HG03558 (cell line): Measurements from ENCODE around the gene ARHGAP24.

Experiments
- ATAC-seq: cut with Tn5 transposase; IDR thresholded peaks from one replicate; pipeline ENCODE4 v1.9.1; 2021; ENCODE audit warnings: moderate number of reproducible peaks; ENCODE audit not compliant: unreplicated experiment; ENCODE audit errors: extremely low read depth

ARHGAP24 gene

GRCh38 chr4:85725721-85726170 is 250.8 kb downstream of the ARHGAP24 start:
- ATAC-seq: peak; percentile 64

GRCh38 chr4:85726555-85726954 is 251.6 kb downstream of the ARHGAP24 start:
- ATAC-seq: no peak

- ATAC-seq: no peak
Measured at GRCh38 chr4:85728464-85728863, 253.5 kb downstream of the ARHGAP24 start.

- ATAC-seq: peak; percentile 52
Measured at GRCh38 chr4:85732124-85732523, 257.2 kb downstream of the ARHGAP24 start.

- ATAC-seq: no peak
Measured at GRCh38 chr4:85733798-85734197, 258.8 kb downstream of the ARHGAP24 start.

GRCh38 chr4:85734424-85734831 is 259.5 kb downstream of the ARHGAP24 start:
- no peak for ATAC-seq

GRCh38 chr4:85736571-85736970 is 261.6 kb downstream of the ARHGAP24 start:
- no peak for ATAC-seq

GRCh38 chr4:85737254-85737653 is 262.3 kb downstream of the ARHGAP24 start:
- no peak for ATAC-seq

- ATAC-seq: no peak
Measured at GRCh38 chr4:85738721-85739120, 263.8 kb downstream of the ARHGAP24 start.

GRCh38 chr4:85740431-85740861 is 265.5 kb downstream of the ARHGAP24 start:
- no peak for ATAC-seq

GRCh38 chr4:85741381-85741780 is 266.4 kb downstream of the ARHGAP24 start:
- ATAC-seq: no peak

- no peak for ATAC-seq
Measured at GRCh38 chr4:85741921-85742591, 267.1 kb downstream of the ARHGAP24 start.

- ATAC-seq: no peak
Measured at GRCh38 chr4:85744950-85745349, 270.0 kb downstream of the ARHGAP24 start.

GRCh38 chr4:85745939-85746338 is 271.0 kb downstream of the ARHGAP24 start:
- ATAC-seq: no peak

GRCh38 chr4:85747882-85748491 is 273.0 kb downstream of the ARHGAP24 start:
- ATAC-seq: peak; percentile 47

- ATAC-seq: no peak
Measured at GRCh38 chr4:85748654-85749053, 273.7 kb downstream of the ARHGAP24 start.

- ATAC-seq: no peak
Measured at GRCh38 chr4:85751866-85752265, 276.9 kb downstream of the ARHGAP24 start.

GRCh38 chr4:85755285-85755684 is 280.3 kb downstream of the ARHGAP24 start:
- no peak for ATAC-seq

GRCh38 chr4:85756938-85757337 is 282.0 kb downstream of the ARHGAP24 start:
- ATAC-seq: no peak

GRCh38 chr4:85759388-85759787 is 284.4 kb downstream of the ARHGAP24 start:
- no peak for ATAC-seq

GRCh38 chr4:85760511-85760910 is 285.6 kb downstream of the ARHGAP24 start:
- ATAC-seq: no peak
